CD4-positive, alpha-beta T cell treated with Interleukin-15 for 1 hour (primary cell): ENCODE measurements around the gene PEX10.

ENCODE experiments used
- DNase-seq: peaks from one replicate; pipeline ENCODE4 v3.0.0-alpha.2; 2020

Gene PEX10

DNA sequence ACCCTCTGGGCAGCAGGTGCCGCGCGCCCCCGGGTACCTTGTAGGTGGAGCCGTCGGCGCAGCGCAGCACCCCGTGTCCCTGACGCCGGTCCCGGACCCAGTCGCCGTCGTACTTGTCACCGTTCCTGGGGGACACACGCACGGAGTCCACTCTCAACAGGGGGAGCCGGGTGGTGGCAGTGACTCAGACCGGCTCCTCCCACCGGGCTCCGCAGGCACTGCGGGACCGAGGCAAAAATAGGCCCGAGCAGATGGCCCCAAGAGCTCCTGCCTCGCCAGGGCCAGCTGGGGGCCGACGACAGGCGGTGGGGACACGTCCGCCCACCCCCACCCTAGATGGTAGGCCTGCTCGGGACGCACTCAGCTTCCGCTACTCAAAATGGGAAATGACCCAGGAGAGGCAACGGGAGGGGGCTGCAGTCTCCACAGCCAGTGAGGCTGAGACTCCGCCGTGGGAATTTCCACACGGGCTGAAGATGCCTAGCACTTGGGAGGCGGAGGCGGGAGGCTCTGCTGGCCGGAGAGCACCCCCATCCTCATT is 27.4 kb downstream of the PEX10 start:
- peak; percentile 13 for DNase-seq

DNA sequence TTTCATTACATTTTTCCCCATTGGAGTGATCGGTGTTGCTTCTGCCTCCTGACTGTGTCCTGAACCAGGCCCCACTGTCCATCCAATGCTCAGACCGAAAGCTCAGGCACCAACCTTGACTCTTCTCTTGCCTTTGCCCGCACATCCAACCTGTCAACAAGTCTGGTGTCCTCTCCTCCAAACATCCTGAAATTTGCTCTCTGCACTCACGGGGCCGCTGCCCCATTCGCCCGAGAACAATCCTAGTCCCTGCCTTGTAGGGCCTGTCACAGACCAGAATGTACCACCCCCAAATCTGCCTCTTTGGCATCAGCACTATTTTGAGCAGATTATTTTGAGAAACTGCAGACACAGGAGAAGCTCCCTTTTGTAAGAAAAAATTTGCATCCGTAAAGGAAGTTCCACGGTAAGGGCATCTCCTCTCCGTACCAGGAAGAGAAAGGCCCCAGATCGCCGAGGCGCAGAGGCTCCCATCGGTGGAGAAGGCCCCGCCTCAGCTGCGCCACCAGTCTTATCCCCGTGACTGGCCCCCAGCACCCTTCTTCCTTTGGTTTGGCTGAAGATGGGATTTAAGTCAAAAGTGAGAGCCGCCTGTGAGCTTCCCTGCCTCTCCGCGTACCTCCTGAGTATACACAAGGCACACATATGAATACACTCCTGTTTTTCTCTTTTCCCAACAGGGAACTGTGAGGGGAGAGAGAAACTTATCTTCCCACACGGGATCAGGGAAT is 28.1 kb downstream of the PEX10 start:
- DNase-seq = peak; percentile 4

DNA sequence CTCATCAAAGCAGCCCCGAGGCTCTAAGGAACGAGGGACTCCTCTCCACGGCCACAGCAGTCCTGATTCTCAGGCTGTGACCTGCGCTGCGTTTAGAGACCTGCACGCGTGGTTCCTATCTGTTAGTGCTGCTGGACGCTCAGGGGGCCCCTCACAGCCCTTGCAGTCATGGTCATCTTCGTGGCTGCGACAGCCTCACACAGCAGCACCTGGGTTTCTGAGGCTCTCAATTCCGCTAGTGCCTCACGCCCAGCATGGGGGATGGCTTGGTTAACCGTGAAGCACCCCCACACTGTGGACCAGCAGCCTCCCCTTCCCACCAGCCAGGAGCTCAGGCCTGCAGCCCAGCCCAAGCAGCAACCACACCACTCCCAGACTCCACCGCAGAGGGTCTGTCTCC is 28.8 kb downstream of the PEX10 start:
- peak; percentile 3 for DNase-seq

DNA sequence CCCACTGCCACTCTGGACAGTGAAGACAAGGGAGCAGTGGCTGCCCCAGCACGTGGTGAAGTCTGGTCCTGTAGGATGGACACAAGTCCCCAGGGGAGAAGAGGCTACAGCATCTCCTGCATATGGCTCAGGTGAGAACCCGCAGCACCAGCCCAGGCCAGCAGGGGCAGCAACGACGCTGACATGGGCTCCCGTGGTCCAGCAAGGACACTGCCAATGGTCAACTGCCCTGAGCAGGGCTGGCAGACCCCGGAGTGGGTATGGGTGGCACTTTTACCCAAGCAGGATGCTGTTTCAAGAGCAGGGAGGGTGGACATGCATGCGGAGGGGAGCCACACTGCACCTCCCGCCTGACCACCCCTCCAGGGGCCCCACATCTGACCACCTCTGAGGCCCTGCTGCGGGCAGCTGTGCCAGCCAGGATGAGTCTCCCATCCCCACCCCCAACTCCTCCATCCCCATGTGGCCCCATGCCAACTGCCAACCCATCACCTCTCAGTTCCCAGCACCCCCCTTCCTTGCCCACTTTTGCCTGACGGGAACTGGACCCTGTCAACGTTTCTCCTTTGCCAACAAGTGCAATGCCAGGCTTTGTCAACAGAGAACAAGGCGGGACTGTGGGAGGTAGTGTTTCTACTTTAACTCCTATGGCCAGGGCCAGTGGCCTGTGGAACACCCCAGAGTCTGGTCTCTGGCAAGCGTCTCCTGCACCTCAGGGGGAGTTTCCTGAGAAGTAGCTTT is 29.6 kb downstream of the PEX10 start:
- no peak for DNase-seq

DNA sequence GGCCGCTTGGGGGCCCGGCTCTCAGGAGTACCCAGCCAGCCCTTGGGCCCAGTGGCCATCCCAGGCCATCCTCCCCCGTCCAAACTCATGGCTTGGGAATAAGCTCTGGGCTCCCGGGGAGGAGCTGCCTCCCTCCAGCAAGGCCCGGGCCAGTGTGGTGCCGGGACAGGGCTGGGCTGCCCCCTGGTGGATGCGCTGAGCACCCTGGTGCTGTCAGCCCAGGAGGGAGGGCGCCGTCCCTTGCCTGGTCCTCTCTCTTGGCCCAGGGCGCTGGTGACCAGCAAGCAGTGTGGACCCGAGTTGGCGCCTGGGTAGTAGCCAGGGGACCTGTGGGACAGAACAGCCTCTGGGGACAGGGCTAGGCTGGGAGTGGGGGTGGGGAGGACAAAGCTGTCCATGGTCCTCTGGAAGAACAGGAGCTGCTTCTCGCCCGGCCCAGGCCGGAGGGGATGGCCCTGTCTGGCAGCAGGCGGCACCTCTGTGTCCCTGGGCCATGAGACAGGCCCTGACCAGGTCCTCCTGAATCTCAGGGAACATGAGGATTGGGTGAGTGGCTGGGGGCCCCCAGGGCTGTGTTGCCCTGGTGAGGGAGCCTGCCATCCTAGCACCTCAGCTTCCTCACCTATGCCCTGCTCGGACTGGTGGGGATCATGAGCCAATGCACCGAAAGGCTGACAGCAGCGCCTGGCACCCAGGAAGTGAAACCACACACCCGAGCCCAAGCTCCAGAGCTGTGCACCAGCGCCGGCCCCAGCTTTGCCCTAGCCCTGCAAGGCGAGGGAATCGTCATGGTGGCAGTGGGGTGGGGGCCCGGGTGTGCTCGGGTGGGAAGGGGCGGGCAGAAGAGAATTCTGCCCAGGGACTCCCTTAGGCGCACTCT is 30.4 kb downstream of the PEX10 start:
- peak; percentile 75 for DNase-seq

DNA sequence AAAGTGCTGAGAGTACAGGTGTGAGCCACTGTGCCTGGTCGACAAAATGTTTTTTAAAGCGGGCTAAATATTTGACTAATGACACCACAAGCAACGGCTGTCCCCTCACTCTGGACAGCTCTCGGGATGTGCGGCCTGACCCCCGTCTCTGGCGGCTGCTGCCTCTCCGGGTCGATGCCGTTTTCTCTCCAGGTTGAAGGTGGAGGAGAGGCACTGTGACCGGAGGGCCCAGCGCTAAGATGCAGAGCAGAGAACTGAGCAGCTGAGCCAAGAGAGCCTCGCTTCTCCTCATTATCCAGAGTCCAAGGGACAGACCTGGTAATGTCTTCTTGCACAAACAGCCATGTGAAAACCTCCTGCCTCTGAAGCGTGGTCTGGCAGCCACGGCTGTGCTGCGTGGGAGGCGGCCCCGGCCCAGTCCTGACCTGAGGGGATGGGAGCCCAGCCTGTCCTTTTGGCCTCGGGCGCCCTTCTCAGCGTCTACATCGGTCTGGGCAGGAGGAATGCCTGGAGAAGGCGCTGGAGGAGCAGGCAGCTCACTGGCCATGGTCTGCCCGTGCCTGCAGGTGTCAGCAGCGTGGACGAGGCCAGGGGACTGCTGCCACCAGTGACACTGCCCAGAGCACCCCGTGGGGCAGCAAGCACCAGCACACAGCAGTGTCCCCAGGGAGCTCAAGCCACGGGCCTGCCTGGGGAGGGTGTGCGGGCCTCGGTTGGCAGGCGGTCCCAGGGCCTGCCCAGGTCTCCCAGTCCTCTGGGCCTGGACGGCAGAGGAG is 31.4 kb downstream of the PEX10 start:
- no peak for DNase-seq

DNA sequence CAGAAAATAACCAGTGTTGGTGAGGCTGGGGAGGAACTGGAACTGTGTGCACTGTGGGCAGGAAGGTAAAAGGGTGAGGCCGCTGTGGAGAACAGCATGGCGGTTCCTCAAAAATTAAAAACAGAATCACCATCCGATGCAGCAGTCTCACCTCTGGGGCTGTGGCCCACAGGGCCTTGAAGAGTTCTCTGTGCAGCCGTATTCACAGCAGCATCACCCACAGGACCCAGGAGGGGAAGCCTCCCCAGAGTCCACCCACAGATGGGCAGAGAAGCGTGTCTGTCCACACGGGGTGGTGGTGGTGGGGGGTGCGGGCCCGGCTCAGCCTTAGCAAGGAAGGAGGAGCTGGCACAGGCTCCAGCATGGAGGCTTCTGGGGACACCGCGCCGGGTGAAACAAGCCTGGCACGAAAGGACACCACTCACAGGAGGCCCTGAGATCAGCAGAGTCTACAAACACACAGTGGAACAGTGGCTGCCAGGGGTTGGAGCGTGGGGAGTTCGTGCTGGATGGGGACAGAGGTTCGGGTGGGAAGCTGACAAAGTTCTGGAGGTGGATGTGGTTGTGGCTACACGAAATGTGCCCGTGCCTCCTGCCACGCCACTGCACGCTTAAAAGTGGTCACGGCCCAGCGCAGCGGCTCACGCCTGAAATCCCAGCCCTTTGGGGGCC is 32.5 kb downstream of the PEX10 start:
- peak; percentile 3 for DNase-seq

DNA sequence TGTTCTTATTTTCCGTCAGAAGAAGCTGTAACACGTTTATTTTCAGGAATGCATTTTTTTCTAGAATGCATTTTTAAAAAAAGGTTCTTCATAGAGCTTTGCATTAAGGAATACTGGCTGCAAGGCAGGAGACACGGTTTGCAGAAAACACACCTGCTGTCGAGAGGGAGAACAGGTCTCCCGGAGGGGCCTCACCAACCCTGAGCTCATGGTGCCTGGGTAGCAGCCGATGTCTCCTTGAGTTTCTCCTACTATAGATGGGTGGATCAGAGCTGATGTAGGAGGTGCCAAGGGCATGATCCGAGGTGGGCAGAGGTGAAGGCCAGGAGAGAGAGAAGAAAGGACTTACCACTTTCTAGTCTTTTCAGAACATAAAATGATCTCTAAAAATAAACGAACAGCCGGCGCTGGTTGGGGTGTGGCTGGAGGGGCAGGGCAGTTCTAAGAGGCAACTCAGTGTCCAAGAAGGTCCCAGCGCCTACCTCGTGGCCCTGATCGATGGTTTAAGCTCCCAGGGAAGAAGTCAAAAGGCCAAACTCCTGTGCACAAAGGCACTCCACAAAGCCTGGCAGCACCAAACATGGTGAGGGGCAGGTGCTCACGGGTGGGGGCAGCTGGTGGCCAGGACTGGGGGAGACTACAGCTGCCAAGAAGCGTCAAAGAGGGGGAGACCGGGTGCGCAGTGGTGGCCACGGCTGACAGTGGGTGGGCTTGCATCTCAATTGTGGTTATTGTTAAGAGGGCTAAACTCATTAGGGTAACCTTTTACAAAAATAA is 33.2 kb downstream of the PEX10 start:
- peak; percentile 11 for DNase-seq

DNA sequence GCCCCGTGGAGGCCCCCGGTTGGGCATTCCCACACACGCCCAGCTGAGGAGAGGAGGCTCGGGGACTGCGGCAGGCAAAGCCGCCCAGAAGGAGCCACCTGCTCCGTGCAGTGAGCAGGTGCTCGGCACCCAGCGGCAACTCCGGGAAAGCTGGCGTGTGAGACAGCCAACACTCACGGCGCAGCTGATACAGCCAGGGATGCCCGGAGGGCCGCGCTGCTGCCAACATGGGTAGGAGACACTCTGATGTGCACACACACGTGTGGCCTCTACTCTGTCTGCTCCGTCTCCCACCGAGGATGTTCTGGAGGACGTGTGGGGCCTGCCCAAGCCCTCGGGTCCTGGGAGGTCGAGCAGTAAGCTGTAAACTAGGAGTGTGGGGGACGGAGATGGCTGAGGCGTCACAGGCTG is 33.9 kb downstream of the PEX10 start:
- no peak for DNase-seq

DNA sequence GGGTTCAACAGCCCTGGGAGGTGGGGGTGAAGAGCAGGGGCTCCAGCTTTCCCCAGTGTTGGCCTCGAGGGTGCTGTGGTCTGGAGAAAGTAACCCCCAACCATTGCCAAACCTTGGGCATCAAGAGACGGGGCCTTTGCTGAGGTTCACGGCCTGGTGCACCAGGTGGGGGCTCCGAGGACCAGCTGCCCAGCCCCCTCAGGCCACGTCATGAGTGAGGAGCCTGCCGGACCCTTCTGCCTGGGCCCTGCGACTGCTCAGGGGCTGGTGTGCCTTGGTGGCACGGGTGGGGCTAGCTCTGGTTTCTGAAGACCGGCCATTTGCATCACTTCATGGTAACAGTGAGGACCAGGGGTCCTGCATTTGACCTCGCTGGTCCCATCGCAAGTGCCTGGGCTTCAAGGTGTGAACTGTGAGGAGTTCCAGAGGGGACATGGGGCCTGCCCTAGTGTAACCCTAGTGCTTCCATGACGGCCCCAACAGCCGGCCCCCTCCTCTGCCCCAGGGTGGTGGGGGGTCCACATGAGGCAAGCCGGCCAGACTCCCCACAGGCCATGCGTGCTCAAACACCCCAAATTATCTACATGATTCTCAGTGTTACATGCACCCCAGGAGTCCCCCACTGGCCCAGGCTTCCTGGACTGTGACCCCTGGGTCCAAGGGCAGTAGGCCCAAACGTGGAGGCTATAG is 34.5 kb downstream of the PEX10 start:
- no peak for DNase-seq

DNA sequence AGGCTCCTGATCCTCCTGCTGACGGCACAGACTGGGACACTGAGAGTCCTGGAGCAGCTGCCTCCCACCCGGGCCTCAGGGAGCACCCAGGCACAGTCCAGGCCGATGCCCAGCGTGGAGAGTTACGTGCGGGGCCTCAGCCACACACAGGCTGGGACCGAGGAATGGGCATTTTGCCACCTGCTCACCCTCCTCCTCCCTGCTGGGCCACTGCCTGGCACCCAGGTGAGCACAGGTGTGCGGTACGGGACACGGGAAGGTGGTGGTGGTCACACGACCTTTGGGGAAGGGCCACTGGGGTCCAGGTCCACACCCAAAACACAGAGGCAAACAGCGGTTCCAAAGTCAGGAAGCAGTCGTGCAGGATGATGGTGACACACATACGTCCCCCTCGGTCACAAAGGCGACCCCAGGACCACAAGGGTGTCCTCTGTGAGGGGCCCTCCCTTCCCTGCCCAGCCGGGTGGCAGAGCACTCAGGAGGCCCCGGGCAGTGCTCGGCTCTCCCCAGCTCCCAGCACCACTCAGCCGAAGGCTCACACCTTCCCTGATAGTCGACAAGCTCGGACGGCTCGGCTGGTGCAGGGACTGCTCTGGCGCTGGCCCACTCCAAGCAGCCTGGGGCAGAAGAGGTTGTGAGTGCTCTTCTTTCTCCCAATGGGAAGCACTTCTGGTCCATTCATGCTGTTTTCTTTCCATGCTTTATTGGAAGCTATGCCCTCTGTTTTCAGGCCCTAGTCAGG is 35.3 kb downstream of the PEX10 start:
- DNase-seq = no peak

DNA sequence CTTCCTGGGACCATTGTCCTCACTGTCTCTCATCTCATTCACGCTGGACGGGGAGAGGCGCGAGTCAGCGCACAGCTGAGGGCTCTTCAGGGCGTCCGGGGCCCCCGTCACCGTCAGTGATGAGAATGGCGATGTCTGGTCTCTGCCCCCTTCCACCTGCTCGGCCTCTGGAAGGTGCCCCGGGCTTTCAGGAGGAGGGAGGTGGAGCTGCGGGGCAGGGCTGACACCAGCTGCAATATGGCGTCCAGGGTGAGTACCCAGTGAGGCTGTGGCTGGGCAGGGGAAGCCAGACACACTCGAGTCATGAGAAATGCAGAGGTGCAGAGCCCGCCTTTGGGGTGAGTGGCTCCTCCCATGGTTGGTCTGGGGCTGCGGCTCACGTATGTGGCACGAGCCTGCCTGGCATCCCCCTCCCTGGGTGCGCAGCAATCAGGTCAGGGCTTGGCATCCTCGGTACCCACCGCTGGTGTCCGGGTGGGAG is 36.1 kb downstream of the PEX10 start:
- no peak for DNase-seq

DNA sequence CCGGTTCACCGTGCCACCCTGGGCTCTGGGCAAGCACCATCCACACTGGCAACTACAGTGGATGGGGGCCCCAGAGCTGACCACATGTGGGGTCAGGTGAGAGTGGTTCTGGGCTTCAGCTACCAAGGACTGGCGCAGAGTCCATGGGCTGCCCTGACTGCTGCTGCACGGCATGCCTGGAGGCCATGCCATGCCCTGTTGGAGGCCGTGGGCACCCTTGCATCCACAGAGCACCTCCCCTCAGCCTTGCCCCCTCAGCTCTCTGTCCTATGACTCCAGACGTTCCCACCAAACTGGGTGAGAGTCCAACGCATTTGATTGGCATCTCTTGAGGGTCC is 36.5 kb downstream of the PEX10 start:
- no peak for DNase-seq

DNA sequence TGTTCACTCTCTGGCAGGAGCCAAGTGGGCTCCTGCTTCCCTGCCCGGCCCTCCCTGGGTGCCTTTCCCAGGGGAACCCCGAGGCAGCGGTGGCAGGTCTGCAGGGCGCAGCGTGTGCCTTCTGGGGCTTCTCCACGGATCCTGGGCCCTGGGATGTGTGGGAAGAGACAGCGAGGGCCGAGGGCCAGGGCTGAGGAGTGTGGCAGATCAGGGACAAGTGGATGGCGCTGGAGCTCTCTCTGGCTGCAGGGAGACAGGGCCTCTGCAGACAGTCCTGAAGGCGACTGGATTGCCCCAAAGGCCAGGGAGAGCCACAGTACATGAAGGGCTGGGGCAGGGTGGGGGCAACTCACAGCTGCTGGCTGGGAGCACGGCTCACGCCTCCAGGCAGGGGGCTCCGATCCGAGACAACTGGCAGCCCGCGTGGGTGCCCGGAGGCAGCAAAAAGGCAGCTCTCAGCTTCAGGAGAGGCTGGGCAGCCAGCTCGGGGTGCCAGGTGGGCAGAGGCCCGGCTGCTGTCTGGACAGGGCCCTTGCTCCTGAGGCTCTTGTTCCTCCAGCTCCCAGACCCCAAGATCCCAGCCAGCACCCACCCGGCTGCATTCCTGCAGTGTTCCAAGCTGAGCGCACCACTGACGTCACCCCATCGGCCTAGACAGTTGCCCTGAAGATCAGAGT is 37.0 kb downstream of the PEX10 start:
- peak; percentile 15 for DNase-seq

DNA sequence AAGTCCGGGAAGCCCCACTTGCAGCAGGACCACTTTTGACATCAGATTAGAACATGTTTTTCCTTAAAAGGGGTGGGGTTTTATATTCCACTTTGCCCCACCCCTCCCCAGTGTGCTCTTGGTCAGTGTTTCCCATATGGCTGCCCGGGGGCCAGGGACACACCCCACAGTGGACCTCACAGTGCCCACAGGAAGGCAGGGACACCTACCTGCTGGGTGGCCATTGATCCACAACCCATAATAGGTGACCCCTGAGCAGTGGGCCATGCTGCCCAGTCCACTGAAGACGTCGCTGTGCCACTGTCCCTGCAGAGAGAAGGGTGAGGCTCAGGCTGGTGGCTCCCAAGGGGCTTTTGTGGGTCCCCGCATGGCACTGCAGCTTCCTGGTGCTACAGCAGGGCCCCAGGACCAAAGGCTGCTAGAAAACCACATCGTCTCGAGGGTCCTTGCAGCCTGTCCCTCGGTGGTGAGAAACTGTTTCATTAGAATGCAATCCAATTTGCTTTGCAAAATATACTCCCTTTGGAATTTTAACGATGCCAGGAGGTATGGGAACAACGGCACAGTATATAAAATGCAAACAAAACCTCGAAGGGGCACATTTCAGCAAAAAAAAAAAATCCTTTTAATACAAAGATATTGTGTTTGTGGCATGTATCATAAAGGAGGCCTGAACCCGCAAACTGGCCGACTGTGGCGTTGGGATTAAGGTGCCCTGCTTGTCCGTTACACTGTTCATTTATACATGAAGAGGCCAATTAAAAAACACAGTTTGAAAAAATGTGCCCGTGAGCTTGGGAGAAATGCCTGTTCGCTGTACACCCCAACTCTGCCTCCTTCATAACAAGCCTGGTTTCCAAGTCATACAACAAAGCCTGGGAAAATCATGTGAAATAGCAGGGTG is 37.9 kb downstream of the PEX10 start:
- no peak for DNase-seq

DNA sequence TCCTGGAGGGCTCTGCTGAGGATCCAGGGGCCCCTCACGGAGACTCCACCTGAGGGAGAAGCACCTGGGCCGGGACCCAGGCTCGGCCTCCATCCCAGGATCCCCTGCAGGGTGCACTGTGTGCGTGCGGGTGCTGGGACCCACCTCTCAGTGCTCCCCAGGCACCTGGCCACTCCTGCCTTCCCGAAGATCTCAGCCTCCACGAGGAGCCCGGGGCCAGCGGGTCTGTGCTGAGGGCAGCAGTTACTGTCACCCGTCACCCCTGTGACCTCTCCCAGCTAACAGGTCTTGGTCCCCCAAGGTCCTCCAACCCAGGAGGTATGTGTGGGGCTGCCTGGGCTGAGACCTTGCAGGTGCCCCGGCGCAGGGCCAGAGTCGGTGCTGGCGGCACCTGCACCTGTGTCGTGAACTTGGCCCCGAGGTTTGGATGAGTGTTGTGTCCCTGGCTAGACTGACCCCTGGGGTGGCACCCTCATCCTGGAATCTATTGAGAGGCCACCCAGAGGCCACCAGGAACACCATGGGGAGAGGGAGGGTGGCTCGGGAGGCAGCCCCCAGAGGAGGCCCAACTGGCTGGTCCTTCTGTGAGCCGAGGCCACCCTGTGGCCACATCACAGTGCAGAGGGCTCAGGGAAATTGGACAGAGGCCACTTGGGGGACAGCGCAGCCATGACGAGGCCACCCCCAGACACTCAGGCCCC is 38.7 kb downstream of the PEX10 start:
- peak; percentile 15 for DNase-seq
